GM19438 (cell line): ENCODE measurements around the gene HMBS.

Source experiments
- ATAC-seq: cut with Tn5 transposase; IDR thresholded peaks from one replicate; pipeline ENCODE4 v1.9.1; 2021; ENCODE audit warnings: low read depth; ENCODE audit not compliant: unreplicated experiment

The HMBS gene

DNA sequence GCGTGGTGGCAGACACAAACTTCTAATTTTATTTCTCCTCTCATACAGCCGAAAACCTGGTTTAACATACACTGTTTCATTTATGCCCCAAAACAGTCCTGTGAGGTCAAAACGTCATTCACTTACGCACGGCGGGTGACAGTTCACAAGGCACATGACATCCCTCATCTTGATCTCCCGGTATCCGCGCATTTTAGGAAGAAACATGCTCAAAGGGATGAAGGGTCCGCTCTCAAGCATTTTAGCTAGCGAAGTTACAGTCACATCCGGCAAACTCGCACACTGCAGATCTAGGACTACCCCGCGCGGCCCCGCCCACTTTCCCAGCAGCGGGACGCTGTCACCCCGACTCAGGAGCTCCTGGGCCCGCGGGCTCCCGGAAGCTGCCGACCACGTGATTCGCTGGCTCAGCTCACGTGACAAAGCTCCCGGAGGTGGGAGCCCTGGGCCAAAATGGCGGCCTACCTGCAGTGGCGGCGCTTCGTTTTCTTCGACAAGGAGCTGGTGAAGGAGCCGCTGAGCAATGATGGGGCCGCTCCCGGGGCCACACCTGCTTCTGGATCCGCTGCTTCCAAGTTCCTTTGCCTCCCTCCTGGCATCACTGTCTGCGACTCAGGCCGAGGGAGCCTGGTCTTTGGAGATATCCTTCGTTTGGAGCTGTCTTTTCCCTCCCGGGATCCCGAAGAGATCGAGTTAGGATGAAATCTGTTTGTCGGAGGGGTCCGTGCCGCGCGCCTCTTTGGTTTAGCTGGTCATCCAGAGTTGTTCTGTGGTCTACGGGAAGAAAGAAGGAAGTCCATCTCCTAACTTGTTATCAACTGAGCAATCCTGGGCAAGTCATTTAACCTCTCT lies 17.1 kb upstream of the HMBS start, which contains the start of gene VPS11:
VPS11 (plus strand) TSS at position 448 of the 852 bp plus-strand sequence; CDS start at position 454, 6 bp downstream.
- ATAC-seq = peak; percentile 93

DNA sequence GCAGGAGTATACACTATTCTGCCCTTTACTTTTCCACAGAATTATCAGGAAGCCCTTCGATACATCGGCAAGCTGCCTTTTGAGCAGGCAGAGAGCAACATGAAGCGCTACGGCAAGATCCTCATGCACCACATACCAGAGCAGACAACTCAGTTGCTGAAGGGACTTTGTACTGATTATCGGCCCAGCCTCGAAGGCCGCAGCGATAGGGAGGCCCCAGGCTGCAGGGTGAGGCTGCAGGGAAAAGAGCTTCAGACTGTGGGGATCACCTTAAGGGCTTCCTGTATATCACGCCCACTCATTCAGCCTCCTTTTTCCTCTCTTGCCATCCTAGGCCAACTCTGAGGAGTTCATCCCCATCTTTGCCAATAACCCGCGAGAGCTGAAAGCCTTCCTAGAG lies 6.8 kb upstream of the HMBS start:
- no peak for ATAC-seq

DNA sequence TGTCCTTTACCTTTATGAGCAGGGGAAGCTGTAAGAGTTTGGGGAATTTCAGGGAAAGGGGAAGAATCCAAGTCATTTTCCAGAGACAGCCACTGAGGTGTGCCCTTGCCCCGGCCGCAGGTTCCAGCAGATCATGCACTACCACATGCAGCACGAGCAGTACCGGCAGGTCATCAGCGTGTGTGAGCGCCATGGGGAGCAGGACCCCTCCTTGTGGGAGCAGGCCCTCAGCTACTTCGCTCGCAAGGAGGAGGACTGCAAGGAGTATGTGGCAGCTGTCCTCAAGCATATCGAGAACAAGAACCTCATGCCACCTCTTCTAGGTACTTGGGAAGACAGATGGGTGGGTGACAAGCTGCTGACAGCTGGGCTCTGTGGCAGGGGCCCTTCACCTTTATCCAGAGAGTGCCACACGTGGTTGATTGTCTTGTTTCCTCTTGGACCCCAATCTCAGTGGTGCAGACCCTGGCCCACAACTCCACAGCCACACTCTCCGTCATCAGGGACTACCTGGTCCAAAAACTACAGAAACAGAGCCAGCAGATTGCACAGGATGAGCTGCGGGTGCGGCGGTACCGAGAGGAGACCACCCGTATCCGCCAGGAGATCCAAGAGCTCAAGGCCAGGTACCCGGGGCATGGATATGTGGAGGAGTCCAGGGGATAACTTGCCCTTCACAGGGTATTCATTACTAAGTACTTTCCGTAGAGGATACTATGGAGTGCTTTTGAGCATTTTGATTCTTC lies 5.8 kb upstream of the HMBS start:
- ATAC-seq = no peak

DNA sequence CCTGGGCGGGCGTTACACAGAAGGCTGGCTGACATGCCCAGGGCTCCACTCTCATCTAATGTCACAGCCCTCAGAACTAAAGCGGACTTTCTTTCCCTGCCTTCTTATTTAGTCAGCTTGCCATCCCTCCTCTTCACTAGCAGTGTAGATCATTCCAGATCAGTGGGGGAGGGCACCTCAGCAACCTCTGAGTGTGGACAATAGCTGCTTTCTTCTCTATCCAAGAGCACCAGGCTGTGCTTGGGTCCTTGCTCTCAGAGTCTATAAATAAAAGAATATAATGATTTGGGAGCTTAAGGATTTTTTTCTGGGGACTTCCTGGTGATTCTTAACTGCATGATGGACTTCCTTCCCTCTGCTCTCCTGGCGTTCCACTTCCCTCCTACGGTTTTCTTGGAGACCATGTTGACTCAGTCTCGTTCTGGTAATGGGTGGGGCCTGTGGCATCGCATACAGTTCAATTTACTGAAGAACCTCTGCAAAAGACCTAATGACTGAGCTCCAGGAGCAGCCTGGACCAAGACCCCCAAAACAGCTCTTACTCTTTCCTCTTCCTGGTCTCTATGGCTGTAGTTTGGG lies 2.9 kb upstream of the HMBS start:
- no peak for ATAC-seq

DNA sequence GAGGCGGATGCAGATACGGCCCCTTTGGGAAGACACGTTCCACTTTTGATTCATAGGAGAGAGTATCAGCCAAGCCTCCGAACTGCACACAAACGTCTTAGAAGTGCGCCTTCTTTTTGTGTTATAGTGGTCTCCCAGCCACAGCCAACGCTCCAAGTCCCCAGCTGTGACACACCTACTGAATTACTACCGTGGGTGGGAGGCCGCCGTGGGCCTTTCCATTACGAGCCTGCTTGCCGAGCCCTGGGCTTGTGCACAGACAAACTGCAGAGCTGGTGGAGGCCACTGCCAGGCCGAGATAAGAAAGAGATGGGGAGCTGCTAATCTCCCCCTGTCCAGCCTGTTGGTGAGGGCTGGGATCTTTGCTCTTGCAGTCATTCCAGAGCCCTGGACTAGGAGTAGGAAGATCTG lies 761 bp downstream of the HMBS start:
- ATAC-seq = peak; percentile 7

DNA sequence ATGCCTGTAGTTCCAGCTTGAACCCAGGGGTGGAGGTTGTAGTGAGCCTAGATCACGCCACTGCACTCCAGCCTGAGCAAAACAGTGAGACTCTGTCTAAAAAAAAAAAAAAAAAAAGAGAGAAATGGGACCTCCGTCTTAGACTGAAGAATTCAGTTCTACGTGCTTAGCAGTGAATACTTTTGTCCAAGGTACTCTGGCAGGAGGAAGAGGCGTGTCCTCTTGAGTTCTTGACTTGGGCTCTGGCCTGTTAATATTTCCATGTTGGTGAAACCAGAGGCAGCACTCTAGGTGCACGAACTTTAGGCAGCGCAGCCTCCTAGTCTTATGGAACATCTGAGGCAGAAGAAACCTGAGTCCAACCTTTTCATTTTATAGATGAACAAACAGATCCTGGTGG lies 2.4 kb downstream of the HMBS start:
- no peak for ATAC-seq

DNA sequence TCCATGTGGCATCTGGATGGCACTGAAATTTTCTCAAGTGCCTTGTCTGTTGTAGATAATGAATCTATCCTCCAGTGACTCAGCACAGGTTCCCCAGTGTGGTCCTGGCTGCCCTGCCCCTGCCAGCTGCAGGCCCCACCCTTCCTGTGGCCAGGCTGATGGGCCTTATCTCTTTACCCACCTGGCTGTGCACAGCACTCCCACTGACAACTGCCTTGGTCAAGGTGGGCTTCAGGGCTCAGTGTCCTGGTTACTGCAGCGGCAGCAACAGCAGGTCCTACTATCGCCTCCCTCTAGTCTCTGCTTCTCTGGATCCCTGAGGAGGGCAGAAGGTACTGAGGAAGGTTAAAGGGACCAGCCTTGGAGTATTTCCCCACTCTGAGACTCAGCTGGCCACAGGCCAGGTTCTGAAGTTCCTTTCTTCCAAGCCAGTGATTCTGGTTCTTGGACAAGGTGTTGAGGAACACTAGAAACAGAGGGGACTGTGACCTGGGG lies 3.1 kb downstream of the HMBS start:
- no peak for ATAC-seq

DNA sequence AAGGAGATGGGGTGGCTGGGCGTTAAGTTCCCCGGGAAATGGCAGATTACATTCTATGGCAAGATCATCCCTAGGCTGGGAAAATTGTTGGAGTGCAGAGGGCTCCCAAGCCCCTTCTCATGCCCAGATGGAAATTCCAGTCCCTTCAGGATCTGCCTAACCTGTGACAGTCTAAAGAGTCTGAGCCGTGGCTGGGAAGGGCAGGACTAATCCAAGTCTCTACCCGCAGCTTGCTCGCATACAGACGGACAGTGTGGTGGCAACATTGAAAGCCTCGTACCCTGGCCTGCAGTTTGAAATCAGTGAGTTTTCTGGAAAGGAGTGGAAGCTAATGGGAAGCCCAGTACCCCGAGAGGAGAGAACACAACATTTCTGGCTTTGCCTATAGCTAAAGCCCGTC lies 3.7 kb downstream of the HMBS start:
- no peak for ATAC-seq

DNA sequence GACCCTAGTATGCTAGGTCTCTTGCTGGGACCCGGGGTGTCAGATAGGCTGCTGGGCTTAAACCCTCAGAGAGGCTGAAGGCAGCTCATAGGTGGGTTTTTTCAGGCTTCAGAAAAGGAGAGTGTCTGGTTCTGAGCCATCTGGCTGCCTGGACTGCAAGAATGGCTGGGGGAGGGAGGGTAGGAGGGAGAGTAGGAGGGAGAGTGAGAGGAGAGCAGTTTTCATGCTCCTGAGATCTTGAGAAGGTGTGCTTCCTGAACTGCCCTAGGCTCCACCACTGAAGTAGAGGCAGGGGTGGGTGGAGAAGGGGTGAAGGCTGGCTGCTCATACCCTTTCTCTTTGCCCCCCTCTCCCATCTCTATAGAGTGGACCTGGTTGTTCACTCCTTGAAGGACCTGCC lies 4.6 kb downstream of the HMBS start:
- ATAC-seq = no peak

DNA sequence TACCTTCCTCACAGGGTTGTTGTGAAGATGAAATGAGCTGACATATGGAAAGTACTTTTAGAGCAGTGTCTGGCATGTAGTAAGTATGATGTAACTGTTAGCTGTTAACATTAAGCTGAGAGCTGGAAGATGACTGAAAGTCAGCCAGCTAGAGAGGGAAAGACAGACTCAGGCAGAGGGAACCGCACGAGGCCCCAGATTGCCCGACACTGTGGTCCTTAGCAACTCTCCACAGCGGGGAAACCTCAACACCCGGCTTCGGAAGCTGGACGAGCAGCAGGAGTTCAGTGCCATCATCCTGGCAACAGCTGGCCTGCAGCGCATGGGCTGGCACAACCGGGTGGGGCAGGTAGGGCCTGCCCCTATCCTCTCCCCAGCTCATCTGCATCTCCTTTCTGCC lies 6.5 kb downstream of the HMBS start:
- ATAC-seq = no peak

DNA sequence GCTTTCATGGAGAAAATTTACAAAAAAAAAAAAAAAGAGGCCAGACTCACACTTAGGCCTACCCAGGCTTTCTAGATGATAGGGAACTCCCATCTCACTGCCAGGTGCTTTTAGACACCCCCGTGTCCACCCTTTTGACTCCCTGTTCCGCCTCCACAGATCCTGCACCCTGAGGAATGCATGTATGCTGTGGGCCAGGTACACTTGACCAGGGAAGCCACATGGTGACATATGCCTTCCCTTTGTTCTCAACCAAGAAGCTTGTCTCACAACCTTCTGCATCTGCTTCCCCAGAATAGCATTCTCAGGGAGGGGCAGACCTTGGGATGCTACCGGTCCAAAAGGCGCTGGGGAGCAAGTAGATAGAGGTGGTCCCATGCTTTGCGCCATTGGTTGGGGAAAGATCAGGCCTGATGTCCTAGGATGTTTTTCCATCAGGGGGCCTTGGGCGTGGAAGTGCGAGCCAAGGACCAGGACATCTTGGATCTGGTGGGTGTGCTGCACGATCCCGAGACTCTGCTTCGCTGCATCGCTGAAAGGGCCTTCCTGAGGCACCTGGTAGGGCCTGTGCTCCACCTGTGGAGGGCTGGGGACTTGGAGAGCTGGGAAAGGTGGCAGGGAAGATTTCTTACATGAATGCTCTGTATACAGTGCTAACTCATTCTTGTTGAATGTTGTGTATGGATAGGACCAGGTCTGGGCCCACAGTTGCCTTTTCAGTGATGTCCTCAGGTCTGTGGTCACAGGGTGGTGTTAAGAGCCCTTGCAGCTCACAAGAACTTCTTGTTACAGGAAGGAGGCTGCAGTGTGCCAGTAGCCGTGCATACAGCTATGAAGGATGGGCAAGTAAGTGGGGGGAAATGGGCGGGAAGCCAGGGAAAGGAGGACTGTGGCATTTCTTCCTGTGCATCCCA lies 7.5 kb downstream of the HMBS start:
- ATAC-seq = no peak

DNA sequence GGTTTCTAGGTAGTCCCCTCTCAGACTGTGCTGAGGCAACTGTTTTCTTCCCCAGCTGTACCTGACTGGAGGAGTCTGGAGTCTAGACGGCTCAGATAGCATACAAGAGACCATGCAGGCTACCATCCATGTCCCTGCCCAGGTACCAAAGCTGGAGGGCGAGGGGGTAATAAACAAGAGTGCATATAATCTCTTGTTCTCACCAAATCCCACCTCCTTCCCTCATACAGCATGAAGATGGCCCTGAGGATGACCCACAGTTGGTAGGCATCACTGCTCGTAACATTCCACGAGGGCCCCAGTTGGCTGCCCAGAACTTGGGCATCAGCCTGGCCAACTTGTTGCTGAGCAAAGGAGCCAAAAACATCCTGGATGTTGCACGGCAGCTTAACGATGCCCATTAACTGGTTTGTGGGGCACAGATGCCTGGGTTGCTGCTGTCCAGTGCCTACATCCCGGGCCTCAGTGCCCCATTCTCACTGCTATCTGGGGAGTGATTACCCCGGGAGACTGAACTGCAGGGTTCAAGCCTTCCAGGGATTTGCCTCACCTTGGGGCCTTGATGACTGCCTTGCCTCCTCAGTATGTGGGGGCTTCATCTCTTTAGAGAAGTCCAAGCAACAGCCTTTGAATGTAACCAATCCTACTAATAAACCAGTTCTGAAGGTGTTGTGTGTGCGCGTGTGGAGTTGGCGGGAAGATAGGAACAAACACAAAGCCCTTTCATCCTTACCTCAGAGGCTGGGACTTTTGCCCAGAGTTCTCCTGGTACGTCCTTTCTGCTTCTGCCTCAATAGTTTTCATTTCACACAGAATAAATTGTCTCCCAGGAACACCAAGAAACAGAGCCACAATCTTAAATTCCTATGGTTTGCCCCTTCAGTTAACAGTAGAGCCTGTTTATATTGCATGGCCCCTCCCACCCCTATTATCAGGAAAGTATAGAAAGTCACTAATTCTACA lies 8.5 kb downstream of the HMBS start:
- no peak for ATAC-seq

DNA sequence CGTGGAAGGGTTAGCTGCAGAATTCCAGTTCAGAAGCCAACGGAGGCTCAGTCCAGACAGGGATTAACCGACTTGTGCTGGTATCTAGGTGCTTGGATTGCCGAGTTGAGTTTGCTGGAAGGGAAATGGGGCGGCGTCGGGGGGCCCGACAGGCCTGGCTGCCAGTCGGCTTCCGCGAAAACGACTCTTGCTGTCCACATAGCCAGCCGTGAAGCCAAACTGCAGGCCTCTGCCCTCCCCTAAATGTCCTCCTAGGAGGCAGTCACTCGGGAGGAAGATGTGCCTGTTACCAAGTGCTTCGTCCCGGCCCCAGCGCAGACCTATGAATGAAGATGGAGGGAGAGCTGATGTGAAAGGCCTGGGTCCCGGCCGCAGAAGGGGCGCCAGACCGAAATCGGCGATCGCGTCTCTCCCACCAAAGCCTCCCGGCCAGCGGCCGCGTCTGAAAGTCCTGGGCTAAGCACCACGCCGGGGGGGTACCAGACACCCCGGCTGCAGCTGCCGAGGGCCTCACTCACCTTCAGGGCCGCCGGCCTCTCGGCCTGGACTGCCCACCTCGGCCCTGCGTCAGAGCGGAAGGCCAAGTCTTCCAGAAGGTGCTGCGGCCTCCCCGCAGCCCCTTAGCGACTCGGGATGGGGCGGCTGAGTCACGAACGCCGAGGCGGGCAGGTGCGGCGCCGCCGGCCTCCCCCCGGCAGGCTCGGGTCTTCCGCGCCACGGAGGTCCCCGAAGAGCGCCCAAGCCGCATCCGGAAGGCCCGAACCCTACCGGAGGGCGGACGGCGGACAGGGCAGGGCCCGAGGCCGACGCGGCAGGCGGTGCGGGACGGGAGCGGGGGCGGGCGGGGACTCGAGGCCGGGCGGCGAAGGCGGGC lies 9.5 kb downstream of the HMBS start:
- ATAC-seq = no peak

DNA sequence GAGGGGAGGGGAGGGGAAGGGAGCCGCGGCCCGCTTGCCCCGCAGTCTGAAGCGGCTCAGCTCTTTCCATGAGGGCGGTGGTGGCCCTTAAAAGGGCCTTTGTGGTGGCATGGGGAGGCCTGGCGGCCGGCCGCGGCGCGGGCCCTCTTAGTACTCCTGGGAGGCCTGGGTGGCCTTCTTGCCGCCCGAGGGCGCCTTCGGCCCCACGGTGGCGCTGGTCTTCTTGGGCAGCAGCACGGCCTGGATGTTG lies 10.1 kb downstream of the HMBS start:
- peak; percentile 32 for ATAC-seq

DNA sequence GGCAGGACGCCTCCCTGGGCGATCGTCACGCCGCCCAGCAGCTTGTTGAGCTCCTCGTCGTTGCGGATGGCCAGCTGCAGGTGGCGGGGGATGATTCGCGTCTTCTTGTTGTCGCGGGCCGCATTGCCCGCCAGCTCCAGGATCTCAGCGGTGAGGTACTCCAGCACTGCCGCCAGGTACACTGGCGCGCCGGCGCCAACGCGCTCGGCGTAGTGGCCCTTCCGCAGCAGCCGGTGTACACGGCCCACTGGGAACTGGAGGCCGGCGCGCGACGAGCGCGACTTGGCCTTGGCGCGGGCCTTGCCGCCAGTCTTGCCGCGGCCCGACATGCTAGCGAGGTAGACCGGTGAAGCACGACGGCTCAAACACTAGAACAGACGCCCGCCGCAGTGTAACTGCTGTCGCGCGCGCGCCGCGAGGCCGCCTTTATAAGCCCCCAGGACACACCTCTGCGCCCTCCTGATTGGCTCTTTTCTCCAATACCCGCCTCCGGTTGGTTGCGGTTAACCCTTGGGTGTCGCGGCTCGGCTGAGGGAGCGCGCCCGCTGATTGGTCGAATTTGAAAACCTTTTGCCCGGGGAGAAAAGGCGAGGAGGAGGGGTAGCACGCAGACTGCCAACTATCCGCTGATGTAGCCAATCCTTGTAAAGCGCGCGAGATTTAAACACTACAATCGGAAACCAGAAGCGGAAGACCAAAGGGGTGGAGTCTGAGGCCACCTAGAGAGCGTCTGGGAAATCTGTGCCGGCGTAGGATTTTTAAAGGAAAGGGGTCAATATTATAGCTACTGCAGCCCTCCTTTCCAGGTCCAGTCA lies 10.6 kb downstream of the HMBS start:
- ATAC-seq = peak; percentile 78

DNA sequence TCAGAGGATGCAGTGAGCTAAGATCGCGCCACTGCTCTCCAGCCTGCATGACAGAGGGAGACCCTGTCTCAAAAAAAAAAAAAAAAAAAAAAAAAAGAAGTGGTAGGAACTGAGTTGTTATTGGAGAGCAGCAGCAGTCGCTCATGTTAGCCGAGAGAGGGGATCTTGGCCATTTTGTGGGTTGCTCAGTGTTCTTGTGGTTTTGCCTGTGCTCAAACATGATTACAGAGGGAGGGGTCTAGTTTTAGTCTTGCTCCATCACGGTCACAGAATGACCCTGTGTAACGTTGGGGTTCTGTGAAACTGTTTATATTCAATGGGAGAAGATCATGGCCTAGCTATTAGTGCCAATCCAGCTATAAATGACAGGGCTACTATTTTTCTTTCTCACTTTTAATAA lies 15.0 kb downstream of the HMBS start:
- no peak for ATAC-seq

DNA sequence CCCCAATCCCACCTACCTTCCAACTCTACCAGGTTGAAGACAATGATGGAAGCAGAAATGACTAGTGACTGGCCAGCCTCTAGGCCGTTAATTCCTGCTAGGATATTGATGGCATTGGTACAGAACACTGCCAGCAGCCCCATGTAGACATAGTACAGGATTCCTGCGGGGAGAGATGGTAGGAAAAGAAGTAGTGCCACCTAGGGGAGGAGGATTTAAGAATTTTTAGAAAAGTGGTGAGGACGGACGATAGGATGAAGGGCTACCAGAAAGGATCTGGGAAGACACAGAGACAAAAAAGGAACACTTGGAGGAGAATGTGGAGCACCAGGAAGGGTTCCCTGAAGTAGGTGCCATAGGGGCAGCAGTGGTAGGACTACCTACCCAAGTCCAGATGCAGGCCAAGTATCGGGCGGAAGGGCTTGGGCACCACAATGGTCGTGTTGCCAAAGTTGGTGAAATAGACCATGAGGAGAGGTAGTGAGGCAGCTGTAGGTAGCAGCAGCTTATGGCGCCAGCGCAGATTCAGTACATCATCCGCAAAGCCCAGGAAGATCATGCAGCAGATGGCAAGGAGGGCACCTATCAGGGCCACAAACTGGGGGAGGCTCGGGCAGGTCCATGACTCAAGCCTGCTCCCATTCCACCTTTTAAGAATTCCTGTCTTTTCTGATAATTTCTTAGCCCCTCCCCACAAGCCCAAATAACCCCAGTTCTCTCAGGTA lies 15.7 kb downstream of the HMBS start:
- no peak for ATAC-seq
